Measurements from ENCODE around the gene LIN9.

LIN9 gene

GRCh38 chr1:226322986-226323385 is 14.0 kb upstream of the LIN9 start:
- H3K27ac ChIP-seq (ENCODE audit: insufficient read depth, low read depth, low read length, poor library complexity, severe bottlenecking) = no peak overlapping the region
- H3K36me3 ChIP-seq (ENCODE audit: control insufficient read depth, insufficient read depth, low read length) = no peaks in the 10 kb centered on the region
- no peaks in the 10 kb centered on the region for H3K4me1 ChIP-seq (ENCODE audit: control insufficient read depth, insufficient read depth, low read length)
- WGBS, 2 experiments = 91 to 94% methylated on average over 3 of the region's 3 CpGs
- H3K4me3 ChIP-seq (ENCODE audit: insufficient read depth, low read depth, low read length) = no peak overlapping the region
- H3K9me3 ChIP-seq (ENCODE audit: control insufficient read depth, low read length) = no peaks in the 10 kb centered on the region
- H3K27me3 ChIP-seq (ENCODE audit: control insufficient read depth, insufficient read depth, low read length, poor library complexity, severe bottlenecking) = no peaks in the 10 kb centered on the region

GRCh38 chr1:226320930-226321329 is 12.0 kb upstream of the LIN9 start:
- Histone ChIP-seq H3K36me3 (ENCODE audit: control insufficient read depth, insufficient read depth, low read length) (no peaks in the 10 kb centered on the region), H3K9me3 (ENCODE audit: control insufficient read depth, low read length) (no peaks in the 10 kb centered on the region), H3K27ac (ENCODE audit: insufficient read depth, low read depth, low read length, poor library complexity, severe bottlenecking) (no peak overlapping the region), H3K4me3 (ENCODE audit: insufficient read depth, low read depth, low read length) (no peak overlapping the region), H3K27me3 (ENCODE audit: control insufficient read depth, insufficient read depth, low read length, poor library complexity, severe bottlenecking) (no peaks in the 10 kb centered on the region), H3K4me1 (ENCODE audit: control insufficient read depth, insufficient read depth, low read length) (no peaks in the 10 kb centered on the region)
- 91 to 95% methylated on average over 10 of the region's 10 CpGs for WGBS, 2 experiments

- 98 to 99% methylated on average over 5 of the region's 5 CpGs for WGBS, 2 experiments
- Histone ChIP-seq H3K27ac (ENCODE audit: insufficient read depth, low read depth, low read length, poor library complexity, severe bottlenecking) (no peak overlapping the region), H3K4me3 (ENCODE audit: insufficient read depth, low read depth, low read length) (no peak overlapping the region), H3K27me3 (ENCODE audit: control insufficient read depth, insufficient read depth, low read length, poor library complexity, severe bottlenecking) (no peaks in the 10 kb centered on the region), H3K4me1 (ENCODE audit: control insufficient read depth, insufficient read depth, low read length) (no peaks in the 10 kb centered on the region), H3K9me3 (ENCODE audit: control insufficient read depth, low read length) (no peaks in the 10 kb centered on the region), H3K36me3 (ENCODE audit: control insufficient read depth, insufficient read depth, low read length) (no peaks in the 10 kb centered on the region)
Observed at GRCh38 chr1:226318471-226318870, 9.5 kb upstream of the LIN9 start.

GRCh38 chr1:226314055-226314454 is 5.1 kb upstream of the LIN9 start:
- H3K27me3 ChIP-seq (ENCODE audit: control insufficient read depth, insufficient read depth, low read length, poor library complexity, severe bottlenecking) = peaks cover 16% of the 10 kb centered on the region
- no peaks in the 10 kb centered on the region for H3K36me3 ChIP-seq (ENCODE audit: control insufficient read depth, insufficient read depth, low read length)
- H3K4me3 ChIP-seq (ENCODE audit: insufficient read depth, low read depth, low read length) = no peak overlapping the region
- H3K4me1 ChIP-seq (ENCODE audit: control insufficient read depth, insufficient read depth, low read length) = peaks cover 8% of the 10 kb centered on the region
- no peaks in the 10 kb centered on the region for H3K9me3 ChIP-seq (ENCODE audit: control insufficient read depth, low read length)
- H3K27ac ChIP-seq (ENCODE audit: insufficient read depth, low read depth, low read length, poor library complexity, severe bottlenecking) = no peak overlapping the region

GRCh38 chr1:226312065-226312464 is 3.1 kb upstream of the LIN9 start:
- no peak overlapping the region for H3K4me3 ChIP-seq (ENCODE audit: insufficient read depth, low read depth, low read length)
- no peak overlapping the region for H3K27ac ChIP-seq (ENCODE audit: insufficient read depth, low read depth, low read length, poor library complexity, severe bottlenecking)
- 89 to 100% methylated on average over 2 of the region's 2 CpGs for WGBS, 2 experiments
- H3K36me3 ChIP-seq (ENCODE audit: control insufficient read depth, insufficient read depth, low read length) = no peaks in the 10 kb centered on the region
- no peaks in the 10 kb centered on the region for H3K9me3 ChIP-seq (ENCODE audit: control insufficient read depth, low read length)
- peaks cover 12% of the 10 kb centered on the region for H3K4me1 ChIP-seq (ENCODE audit: control insufficient read depth, insufficient read depth, low read length)
- H3K27me3 ChIP-seq (ENCODE audit: control insufficient read depth, insufficient read depth, low read length, poor library complexity, severe bottlenecking) = peaks cover 16% of the 10 kb centered on the region

GRCh38 chr1:226311376-226311775 is 2.4 kb upstream of the LIN9 start:
- Histone ChIP-seq H3K4me1 (ENCODE audit: control insufficient read depth, insufficient read depth, low read length) (peaks cover 12% of the 10 kb centered on the region), H3K4me3 (ENCODE audit: insufficient read depth, low read depth, low read length) (no peak overlapping the region), H3K36me3 (ENCODE audit: control insufficient read depth, insufficient read depth, low read length) (no peaks in the 10 kb centered on the region), H3K9me3 (ENCODE audit: control insufficient read depth, low read length) (no peaks in the 10 kb centered on the region), H3K27ac (ENCODE audit: insufficient read depth, low read depth, low read length, poor library complexity, severe bottlenecking) (no peak overlapping the region), H3K27me3 (ENCODE audit: control insufficient read depth, insufficient read depth, low read length, poor library complexity, severe bottlenecking) (peaks cover 16% of the 10 kb centered on the region)
- WGBS, 2 experiments = 94 to 97% methylated on average over 7 of the region's 7 CpGs

- H3K9me3 ChIP-seq (ENCODE audit: control insufficient read depth, low read length) = no peaks in the 10 kb centered on the region
- WGBS, 2 experiments = 78 to 84% methylated on average over 2 of the region's 2 CpGs
- H3K27ac ChIP-seq (ENCODE audit: insufficient read depth, low read depth, low read length, poor library complexity, severe bottlenecking) = no peak overlapping the region
- H3K4me1 ChIP-seq (ENCODE audit: control insufficient read depth, insufficient read depth, low read length) = peaks cover 12% of the 10 kb centered on the region
- H3K27me3 ChIP-seq (ENCODE audit: control insufficient read depth, insufficient read depth, low read length, poor library complexity, severe bottlenecking) = peaks cover 16% of the 10 kb centered on the region
- H3K36me3 ChIP-seq (ENCODE audit: control insufficient read depth, insufficient read depth, low read length) = no peaks in the 10 kb centered on the region
- H3K4me3 ChIP-seq (ENCODE audit: insufficient read depth, low read depth, low read length) = no peak overlapping the region
Observed at GRCh38 chr1:226310637-226311195, 1.8 kb upstream of the LIN9 start.

- no peak overlapping the region for H3K27ac ChIP-seq (ENCODE audit: insufficient read depth, low read depth, low read length, poor library complexity, severe bottlenecking)
- no peaks in the 10 kb centered on the region for H3K9me3 ChIP-seq (ENCODE audit: control insufficient read depth, low read length)
- WGBS, 2 experiments = 85 to 87% methylated on average over 5 of the region's 5 CpGs
- peaks cover 12% of the 10 kb centered on the region for H3K4me1 ChIP-seq (ENCODE audit: control insufficient read depth, insufficient read depth, low read length)
- H3K36me3 ChIP-seq (ENCODE audit: control insufficient read depth, insufficient read depth, low read length) = no peaks in the 10 kb centered on the region
- H3K4me3 ChIP-seq (ENCODE audit: insufficient read depth, low read depth, low read length) = no peak overlapping the region
- peaks cover 16% of the 10 kb centered on the region for H3K27me3 ChIP-seq (ENCODE audit: control insufficient read depth, insufficient read depth, low read length, poor library complexity, severe bottlenecking)
Observed at GRCh38 chr1:226310245-226310540, 1.2 kb upstream of the LIN9 start.

- 7% methylated on average over 62 of the region's 62 CpGs for WGBS, 2 experiments
- H3K36me3 ChIP-seq (ENCODE audit: control insufficient read depth, insufficient read depth, low read length) = no peaks in the 10 kb centered on the region
- H3K27ac ChIP-seq (ENCODE audit: insufficient read depth, low read depth, low read length, poor library complexity, severe bottlenecking) = peak overlapping the region; percentile 11
- H3K9me3 ChIP-seq (ENCODE audit: control insufficient read depth, low read length) = no peaks in the 10 kb centered on the region
- peaks cover 16% of the 10 kb centered on the region for H3K27me3 ChIP-seq (ENCODE audit: control insufficient read depth, insufficient read depth, low read length, poor library complexity, severe bottlenecking)
- H3K4me3 ChIP-seq (ENCODE audit: insufficient read depth, low read depth, low read length) = peak overlapping the region; percentile 94
- H3K4me1 ChIP-seq (ENCODE audit: control insufficient read depth, insufficient read depth, low read length) = peaks cover 12% of the 10 kb centered on the region
Observed at GRCh38 chr1:226309398-226310244, 657 bp upstream of the LIN9 start.

GRCh38 chr1:226308166-226308722 is 720 bp downstream of the LIN9 start:
- WGBS, 2 experiments = 6 to 7% methylated on average over 14 of the region's 14 CpGs
- Histone ChIP-seq H3K4me3 (ENCODE audit: insufficient read depth, low read depth, low read length) (peak overlapping the region; percentile 94), H3K4me1 (ENCODE audit: control insufficient read depth, insufficient read depth, low read length) (peaks cover 12% of the 10 kb centered on the region), H3K36me3 (ENCODE audit: control insufficient read depth, insufficient read depth, low read length) (no peaks in the 10 kb centered on the region), H3K27ac (ENCODE audit: insufficient read depth, low read depth, low read length, poor library complexity, severe bottlenecking) (no peak overlapping the region), H3K9me3 (ENCODE audit: control insufficient read depth, low read length) (no peaks in the 10 kb centered on the region), H3K27me3 (ENCODE audit: control insufficient read depth, insufficient read depth, low read length, poor library complexity, severe bottlenecking) (peaks cover 16% of the 10 kb centered on the region)
